ENCODE data around the gene PPARD.

Gene PPARD

GRCh38 chr6:35471836-35472345 is 129.5 kb downstream of the PPARD start:
- DNase-seq (ENCODE audit: low read depth): no peak

GRCh38 chr6:35473075-35473849 is 130.9 kb downstream of the PPARD start:
- no peak for DNase-seq (ENCODE audit: low read depth)

GRCh38 chr6:35473850-35474130 is 131.4 kb downstream of the PPARD start:
- no peak for DNase-seq (ENCODE audit: low read depth)

GRCh38 chr6:35474131-35474941 is 132.0 kb downstream of the PPARD start:
- DNase-seq (ENCODE audit: low read depth): no peak

- no peak for DNase-seq (ENCODE audit: low read depth)
Measured at GRCh38 chr6:35474942-35475570, 132.7 kb downstream of the PPARD start.

GRCh38 chr6:35475573-35475972 is 133.2 kb downstream of the PPARD start:
- DNase-seq (ENCODE audit: low read depth): no peak

- no peak for DNase-seq (ENCODE audit: low read depth)
Measured at GRCh38 chr6:35476004-35476403, 133.6 kb downstream of the PPARD start.

- no peak for DNase-seq (ENCODE audit: low read depth)
Measured at GRCh38 chr6:35477028-35477427, 134.7 kb downstream of the PPARD start.

Data from stimulated activated CD4-positive, alpha-beta T cell treated with anti-CD3 and anti-CD28 coated beads, Interleukin-2, amount 100 ng/mL, for 4 hours (primary cell).